DOHH2 (cell line): Measurements from ENCODE around the gene ADAM30.

Experiments used
- H3F3A ChIP-seq: fragments of 200-600 bp; sonication (generic), shearing (Covaris generic); 2 replicates; pipeline ENCODE4 v1.6.0; 2016; ENCODE audit warnings: antibody characterized with exemption, mild to moderate bottlenecking; ENCODE audit not compliant: control insufficient read depth, insufficient read depth
- H3K27ac ChIP-seq: fragments of 200-600 bp; sonication (generic); 2 replicates; pipeline ENCODE4 v1.5.1; 2014; ENCODE audit warnings: low read depth, mild to moderate bottlenecking, low read length, moderate library complexity
- H3K27me3 ChIP-seq: fragments of 200-600 bp; sonication (generic); 2 replicates; pipeline ENCODE4 v1.6.1; 2014; ENCODE audit warnings: mild to moderate bottlenecking, low read length, mixed read lengths; ENCODE audit not compliant: control insufficient read depth
- H3K36me3 ChIP-seq: fragments of 200-600 bp; sonication (generic); 2 replicates; pipeline ENCODE4 v1.6.1; 2014; ENCODE audit warnings: mild to moderate bottlenecking, low read length, moderate library complexity, mixed read lengths; ENCODE audit not compliant: control insufficient read depth
- H3K4me1 ChIP-seq: fragments of 200-600 bp; sonication (generic); 2 replicates; pipeline ENCODE4 v1.6.1; 2014; ENCODE audit warnings: mild to moderate bottlenecking, low read length, mixed read lengths; ENCODE audit not compliant: control insufficient read depth
- H3K4me2 ChIP-seq: fragments of 200-600 bp; sonication (generic); 2 replicates; pipeline ENCODE4 v1.6.0; 2014; ENCODE audit warnings: mild to moderate bottlenecking, low read length, moderate library complexity
- H3K4me3 ChIP-seq: fragments of 200-600 bp; sonication (generic); 2 replicates; pipeline ENCODE4 v1.5.1; 2014; ENCODE audit warnings: mild to moderate bottlenecking, low read length, mixed read lengths
- H3K79me2 ChIP-seq: fragments of 200-600 bp; sonication (generic); 2 replicates; pipeline ENCODE4 v1.6.1; 2014; ENCODE audit warnings: mild to moderate bottlenecking, low read length, mixed read lengths; ENCODE audit not compliant: control insufficient read depth
- H3K9me2 ChIP-seq: fragments of 200-600 bp; sonication (generic); replicated peaks from 2 replicates; pipeline ENCODE4 v1.6.1; 2014; ENCODE audit warnings: mild to moderate bottlenecking, low read length, mixed read lengths; ENCODE audit not compliant: control insufficient read depth
- H3K9me3 ChIP-seq: fragments of 200-600 bp; sonication (generic); 2 replicates; pipeline ENCODE4 v1.6.1; 2014; ENCODE audit warnings: antibody characterized with exemption, low read length, mixed read lengths; ENCODE audit not compliant: control insufficient read depth, insufficient read depth
- H4K20me1 ChIP-seq: fragments of 200-600 bp; sonication (generic); 2 replicates; pipeline ENCODE4 v1.6.0; 2014; ENCODE audit warnings: low read depth, mild to moderate bottlenecking, antibody characterized with exemption, low read length, moderate library complexity; ENCODE audit not compliant: control insufficient read depth, insufficient read depth
- CTCF ChIP-seq: fragments of 200-600 bp; sonication (generic); IDR thresholded peaks from one replicate; pipeline ENCODE4 v1.5.1; 2014; ENCODE audit warnings: antibody characterized with exemption, mild to moderate bottlenecking, low read depth, low read length; ENCODE audit not compliant: poor library complexity, severe bottlenecking
- EZH2phosphoT487 ChIP-seq: fragments of 200-600 bp; sonication (generic); IDR thresholded peaks from 2 replicates; pipeline ENCODE4 v1.6.1; 2017; ENCODE audit warnings: borderline replicate concordance, mild to moderate bottlenecking, antibody characterized with exemption, low read length, moderate library complexity, mixed read lengths

Gene ADAM30

GRCh38 chr1:119933397-119933796 lies 37.1 kb upstream of the ADAM30 start:
- TF ChIP-seq EZH2phosphoT487 (no peak), CTCF (no peak)
- Histone ChIP-seq H4K20me1 (no peaks in the 10 kb centered on the region), H3K9me3 (no peaks in the 10 kb centered on the region), H3F3A (no peaks in the 10 kb centered on the region), H3K4me2 (no peak overlapping the region), H3K36me3 (no peaks in the 10 kb centered on the region), H3K79me2 (no peaks in the 10 kb centered on the region), H3K4me1 (no peaks in the 10 kb centered on the region), H3K27ac (no peak overlapping the region), H3K4me3 (no peak overlapping the region), H3K9me2 (no peaks in the 10 kb centered on the region), H3K27me3 (no peaks in the 10 kb centered on the region)

GRCh38 chr1:119929643-119930315 lies 33.5 kb upstream of the ADAM30 start:
- H3K36me3 ChIP-seq = no peaks in the 10 kb centered on the region
- H3K9me2 ChIP-seq = no peaks in the 10 kb centered on the region
- H3K4me2 ChIP-seq = no peak overlapping the region
- H3K4me3 ChIP-seq = no peak overlapping the region
- H3K9me3 ChIP-seq = no peaks in the 10 kb centered on the region
- H3K27ac ChIP-seq = no peak overlapping the region
- no peaks in the 10 kb centered on the region for H3K79me2 ChIP-seq
- TF ChIP-seq EZH2phosphoT487 (no peak), CTCF (no peak)
- no peaks in the 10 kb centered on the region for H3F3A ChIP-seq
- H4K20me1 ChIP-seq = no peaks in the 10 kb centered on the region
- no peaks in the 10 kb centered on the region for H3K4me1 ChIP-seq
- no peaks in the 10 kb centered on the region for H3K27me3 ChIP-seq

- Histone ChIP-seq H3K9me2 (no peaks in the 10 kb centered on the region), H4K20me1 (no peaks in the 10 kb centered on the region), H3K4me1 (no peaks in the 10 kb centered on the region), H3K9me3 (no peaks in the 10 kb centered on the region), H3K79me2 (no peaks in the 10 kb centered on the region), H3K27me3 (no peaks in the 10 kb centered on the region), H3K36me3 (no peaks in the 10 kb centered on the region), H3F3A (no peaks in the 10 kb centered on the region), H3K27ac (no peak overlapping the region), H3K4me3 (no peak overlapping the region), H3K4me2 (no peak overlapping the region)
- no peak for TF ChIP-seq CTCF
- TF ChIP-seq EZH2phosphoT487 = no peak
Observed at GRCh38 chr1:119926553-119926952, 30.2 kb upstream of the ADAM30 start.
